22Rv1 (cell line): Measurements from ENCODE around the gene SP5.

Experiments used
- ZFX ChIP-seq: fragments of 450-650 bp; IDR thresholded peaks from 2 replicates; pipeline ENCODE4 v1.6.1; 2017; ENCODE audit warnings: antibody characterized with exemption, borderline replicate concordance
- TF ChIP-seq, protein P1 (sequence below): fragments of 450-650 bp; IDR thresholded peaks from 2 replicates; pipeline ENCODE4 v1.5.1; 2017; ENCODE audit warnings: mild to moderate bottlenecking

DNA sequence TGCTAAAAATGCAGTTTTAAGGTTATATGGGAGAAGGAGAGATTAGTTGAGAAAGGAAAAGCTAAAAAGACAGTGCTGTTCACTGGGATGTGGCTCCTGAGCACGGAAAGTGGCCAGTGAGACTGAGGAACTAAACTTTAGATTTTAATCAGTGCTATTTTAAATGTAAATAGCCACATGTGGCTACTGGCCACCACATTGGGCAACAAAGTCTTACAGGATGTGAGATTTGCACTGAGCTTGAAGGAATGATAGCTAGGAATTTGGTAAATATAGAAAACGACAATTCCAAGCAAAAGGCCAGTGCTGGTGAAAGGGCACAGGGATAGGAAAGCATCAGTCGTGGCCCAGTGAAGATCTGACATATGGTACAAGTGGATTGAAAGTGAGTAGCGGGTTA lies 14.1 kb upstream of the SP5 start:
- TF ChIP-seq, protein P1, sequence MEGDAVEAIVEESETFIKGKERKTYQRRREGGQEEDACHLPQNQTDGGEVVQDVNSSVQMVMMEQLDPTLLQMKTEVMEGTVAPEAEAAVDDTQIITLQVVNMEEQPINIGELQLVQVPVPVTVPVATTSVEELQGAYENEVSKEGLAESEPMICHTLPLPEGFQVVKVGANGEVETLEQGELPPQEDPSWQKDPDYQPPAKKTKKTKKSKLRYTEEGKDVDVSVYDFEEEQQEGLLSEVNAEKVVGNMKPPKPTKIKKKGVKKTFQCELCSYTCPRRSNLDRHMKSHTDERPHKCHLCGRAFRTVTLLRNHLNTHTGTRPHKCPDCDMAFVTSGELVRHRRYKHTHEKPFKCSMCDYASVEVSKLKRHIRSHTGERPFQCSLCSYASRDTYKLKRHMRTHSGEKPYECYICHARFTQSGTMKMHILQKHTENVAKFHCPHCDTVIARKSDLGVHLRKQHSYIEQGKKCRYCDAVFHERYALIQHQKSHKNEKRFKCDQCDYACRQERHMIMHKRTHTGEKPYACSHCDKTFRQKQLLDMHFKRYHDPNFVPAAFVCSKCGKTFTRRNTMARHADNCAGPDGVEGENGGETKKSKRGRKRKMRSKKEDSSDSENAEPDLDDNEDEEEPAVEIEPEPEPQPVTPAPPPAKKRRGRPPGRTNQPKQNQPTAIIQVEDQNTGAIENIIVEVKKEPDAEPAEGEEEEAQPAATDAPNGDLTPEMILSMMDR, result no peak
- TF ChIP-seq ZFX, result no peak
